Smooth muscle cell (in vitro differentiated cells): ENCODE measurements around the gene CUL4A. TPM values are rescaled to one million over a fixed set of nuclear protein-coding genes. Genes with fewer than 3 reads are reported as not detected.

Experiments
- DNase-seq: peaks from one replicate; lab custom pipeline; 2025; ENCODE audit not compliant: unreplicated experiment; lab: John Stamatoyannopoulos, UW
- H2AFZ ChIP-seq: fragments of 200-600 bp; sonication (generic); 2 replicates; pipeline ENCODE4 v1.6.0; 2016; ENCODE audit warnings: antibody characterized with exemption, low read depth, mild to moderate bottlenecking
- H3F3A ChIP-seq: fragments of 200-600 bp; sonication (generic); 2 replicates; pipeline ENCODE4 v1.6.0; 2017; ENCODE audit warnings: antibody characterized with exemption, low read depth
- H3K27ac ChIP-seq: fragments of 200-600 bp; sonication (generic); 2 replicates; pipeline ENCODE4 v1.5.1; 2016; ENCODE audit warnings: low read depth, mild to moderate bottlenecking
- H3K27me3 ChIP-seq: fragments of 200-600 bp; sonication (generic); 2 replicates; pipeline ENCODE4 v1.6.1; 2016; ENCODE audit warnings: low read depth, mild to moderate bottlenecking
- H3K36me3 ChIP-seq: fragments of 200-600 bp; sonication (generic); 2 replicates; pipeline ENCODE4 v1.5.1; 2016; ENCODE audit warnings: low read depth
- H3K4me1 ChIP-seq: fragments of 200-600 bp; sonication (generic); 2 replicates; pipeline ENCODE4 v1.5.1; 2016; ENCODE audit warnings: low read depth
- H3K4me2 ChIP-seq: fragments of 200-600 bp; sonication (generic); 2 replicates; pipeline ENCODE4 v1.6.0; 2016; ENCODE audit warnings: mild to moderate bottlenecking
- H3K4me3 ChIP-seq: fragments of 200-600 bp; sonication (generic); 2 replicates; pipeline ENCODE4 v1.5.1; 2016; ENCODE audit warnings: mild to moderate bottlenecking
- H3K79me2 ChIP-seq: fragments of 200-600 bp; sonication (generic); 2 replicates; pipeline ENCODE4 v1.6.0; 2016; ENCODE audit warnings: low read depth, mild to moderate bottlenecking
- H3K9ac ChIP-seq: fragments of 200-600 bp; sonication (generic); 2 replicates; pipeline ENCODE4 v1.6.0; 2016; ENCODE audit warnings: low read depth
- H3K9me3 ChIP-seq: fragments of 200-600 bp; sonication (generic); replicated peaks from 2 replicates; pipeline ENCODE4 v1.5.1; 2016; ENCODE audit warnings: low read depth
- H4K20me1 ChIP-seq: fragments of 200-600 bp; sonication (generic); 2 replicates; pipeline ENCODE4 v1.6.0; 2016; ENCODE audit warnings: low read depth
- CTCF ChIP-seq: fragments of 200-600 bp; sonication (generic); IDR thresholded peaks from 2 replicates; pipeline ENCODE4 v1.5.1; 2017; ENCODE audit warnings: borderline replicate concordance, mild to moderate bottlenecking, antibody characterized with exemption; ENCODE audit not compliant: insufficient read depth, poor library complexity, severe bottlenecking
- WGBS: methylation state at CpG from one replicate; pipeline ENCODE4 v1.1.7; 2016; ENCODE audit warnings: low lambda C conversion rate; 5-methylcytosine and 5-hydroxymethylcytosine counted together
- polyA plus RNA-seq: library from polyadenylated mRNA; unstranded; fragments of >200 nt; fragmentation: Nextera tagmentation; extraction: Ambion mirVana; gene quantifications from 2 replicates; pipeline ENCODE4 v1.2.1, GENCODE V29; 2016
- total RNA-seq: library from RNA; depleted of rRNA; stranded (reverse); fragments of >200 nt; gene quantifications from 2 replicates; pipeline ENCODE4 v1.2.3, GENCODE V29; 2014

CUL4A gene
- total and polyA plus RNA-seq, 2 experiments from 2014 or later: 40.3 to 62.7 TPM

- no peak for TF ChIP-seq CTCF
- Histone ChIP-seq H3K9me3 (no peaks in the 10 kb centered on the region), H3K9ac (no peak overlapping the region), H3F3A (no peaks in the 10 kb centered on the region), H3K79me2 (peaks cover 9% of the 10 kb centered on the region), H3K4me1 (no peaks in the 10 kb centered on the region), H3K27ac (no peak overlapping the region), H4K20me1 (peaks cover 21% of the 10 kb centered on the region), H3K36me3 (peaks cover 28% of the 10 kb centered on the region), H3K4me2 (no peak overlapping the region), H3K4me3 (no peak overlapping the region), H2AFZ (no peak overlapping the region), H3K27me3 (no peaks in the 10 kb centered on the region)
- 97% methylated on average over 6 of the region's 6 CpGs for WGBS
- DNase-seq: no peak
Measured at GRCh38 chr13:113195360-113195759, 14.1 kb upstream of the CUL4A start.

GRCh38 chr13:113196970-113197737 lies 12.3 kb upstream of the CUL4A start:
- no peaks in the 10 kb centered on the region for H3K9me3 ChIP-seq
- no peaks in the 10 kb centered on the region for H3K27me3 ChIP-seq
- no peak for DNase-seq
- peaks cover 37% of the 10 kb centered on the region for H4K20me1 ChIP-seq
- 93% methylated on average over 9 of the region's 9 CpGs for WGBS
- H2AFZ ChIP-seq: no peak overlapping the region
- no peak overlapping the region for H3K9ac ChIP-seq
- peaks cover 25% of the 10 kb centered on the region for H3K79me2 ChIP-seq
- TF ChIP-seq CTCF: no peak
- H3K27ac ChIP-seq: no peak overlapping the region
- H3F3A ChIP-seq: no peaks in the 10 kb centered on the region
- H3K4me2 ChIP-seq: no peak overlapping the region
- no peak overlapping the region for H3K4me3 ChIP-seq
- no peaks in the 10 kb centered on the region for H3K4me1 ChIP-seq
- H3K36me3 ChIP-seq: peaks cover 23% of the 10 kb centered on the region

GRCh38 chr13:113201815-113202214 lies 7.6 kb upstream of the CUL4A start:
- 92% methylated on average over 2 of the region's 2 CpGs for WGBS
- Histone ChIP-seq H3K9ac (no peak overlapping the region), H3K36me3 (peaks cover 11% of the 10 kb centered on the region)

More at GRCh38 chr13:113201815-113202214, 7.6 kb upstream of the CUL4A start:
- Histone ChIP-seq H3K27ac (no peak overlapping the region), H3K4me2 (no peak overlapping the region), H3F3A (peaks cover 6% of the 10 kb centered on the region), H3K27me3 (no peaks in the 10 kb centered on the region), H3K79me2 (peaks cover 72% of the 10 kb centered on the region), H2AFZ (no peak overlapping the region), H3K9me3 (no peaks in the 10 kb centered on the region), H3K4me3 (no peak overlapping the region), H3K4me1 (no peaks in the 10 kb centered on the region), H4K20me1 (peaks cover 74% of the 10 kb centered on the region)
- no peak for TF ChIP-seq CTCF
- DNase-seq: no peak
